DMS153 treated with DMSO at 0.1 percent for 48 hours (cell line): ENCODE measurements around the gene KRTAP9-8.
"Not testable (repeated sequence)": the region's sequence is repeated elsewhere in the genome, so short reads cannot be mapped to it uniquely, and the experiment has no call there.

Source experiments
- DNase-seq: peaks from one replicate; lab custom pipeline; 2025; ENCODE audit not compliant: unreplicated experiment; lab: John Stamatoyannopoulos, UW

Gene KRTAP9-8, protein sequence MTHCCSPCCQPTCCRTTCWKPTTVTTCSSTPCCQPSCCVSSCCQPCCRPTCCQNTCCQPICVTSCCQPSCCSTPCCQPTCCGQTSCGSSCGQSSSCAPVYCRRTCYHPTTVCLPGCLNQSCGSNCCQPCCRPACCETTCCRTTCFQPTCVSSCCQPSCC

GRCh38 chr17:41237949-41238437 lies at the start of gene KRTAP9-8:
TSS of gene KRTAP9-8 (plus strand) at chr17:41237999. CDS start at chr17:41238052, 53 bp downstream.
- DNase-seq: not testable (repeated sequence)

- not testable (repeated sequence) for DNase-seq
Observed at GRCh38 chr17:41189837-41190318, 47.9 kb upstream of the KRTAP9-8 start, which contains the start of gene KRTAP9-1. TSS of gene KRTAP9-1 (plus strand) at chr17:41189887. CDS start at chr17:41189887, 0 bp downstream.

DNA sequence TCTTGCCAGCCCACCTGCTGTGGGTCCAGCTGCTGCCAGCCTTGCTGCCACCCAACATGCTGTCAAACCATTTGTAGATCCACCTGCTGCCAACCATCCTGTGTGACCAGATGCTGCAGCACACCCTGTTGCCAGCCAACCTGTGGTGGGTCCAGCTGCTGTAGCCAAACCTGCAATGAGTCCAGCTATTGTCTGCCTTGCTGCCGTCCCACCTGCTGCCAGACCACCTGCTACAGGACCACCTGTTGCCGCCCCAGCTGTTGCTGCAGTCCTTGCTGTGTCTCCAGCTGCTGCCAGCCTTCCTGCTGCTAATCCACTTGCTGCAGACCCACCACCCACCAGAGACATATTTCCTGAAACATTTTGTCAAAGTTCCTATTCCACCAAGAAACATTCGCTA lies 47.5 kb upstream of the KRTAP9-8 start:
- no peak for DNase-seq

GRCh38 chr17:41196068-41196467 lies 41.7 kb upstream of the KRTAP9-8 start:
- no peak for DNase-seq

DNA sequence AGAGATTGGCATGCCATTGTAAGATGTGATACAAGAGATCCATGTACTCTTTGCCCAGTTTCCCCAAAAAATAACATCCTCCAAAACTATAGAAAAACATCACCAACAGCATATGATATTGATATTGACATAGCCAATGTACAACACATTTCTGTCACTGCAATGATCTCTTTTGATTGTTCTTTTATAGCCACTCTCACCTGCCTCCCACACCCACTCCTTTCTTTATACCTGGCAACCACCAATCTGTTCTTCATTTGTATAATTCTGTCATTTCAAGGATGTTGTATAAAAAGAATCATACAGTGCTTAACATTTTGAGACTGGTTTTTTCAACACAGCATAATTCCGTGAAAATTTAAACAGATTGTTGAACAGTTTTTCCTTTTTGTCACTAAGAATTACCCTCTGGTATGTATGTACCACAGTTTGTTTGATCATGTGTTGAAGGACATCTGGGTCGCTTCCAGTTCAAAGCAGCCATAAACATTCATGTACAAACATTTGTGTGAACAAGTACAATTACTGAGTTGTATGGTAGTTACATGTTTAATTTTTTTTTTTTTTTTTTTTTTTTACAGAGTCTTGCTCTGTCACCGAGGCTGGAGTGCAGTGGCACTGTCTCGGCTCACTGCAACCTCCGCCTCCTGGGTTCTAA lies 38.2 kb upstream of the KRTAP9-8 start:
- DNase-seq: peak; percentile 43

DNA sequence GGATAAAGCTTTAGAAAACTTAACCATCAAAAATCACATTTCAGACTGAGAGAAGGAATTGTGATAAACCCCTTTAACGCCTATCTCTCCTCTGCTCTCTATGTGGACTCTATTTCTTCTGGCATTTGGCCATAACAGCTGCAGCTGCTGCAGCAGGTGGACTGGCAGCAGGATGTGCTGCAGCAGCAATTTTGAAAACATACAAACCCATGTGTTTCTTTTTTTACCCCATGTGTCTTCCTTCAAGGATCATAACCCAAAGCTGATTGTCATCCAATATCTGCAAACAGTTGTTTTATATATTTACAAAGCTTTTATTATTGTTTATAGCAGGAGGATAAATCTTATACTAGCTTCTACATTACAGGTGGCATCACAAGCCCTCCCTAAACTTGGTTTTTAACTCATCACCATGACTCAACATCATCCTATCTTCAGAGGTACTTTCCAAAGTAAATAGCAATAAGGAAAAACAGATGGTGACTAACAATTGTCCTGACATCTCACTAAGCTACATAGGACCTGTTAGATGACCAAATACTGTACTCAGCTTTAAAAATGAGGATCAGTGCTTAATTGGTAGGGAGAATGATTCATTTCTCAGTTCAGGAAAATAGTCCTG lies 25.8 kb upstream of the KRTAP9-8 start:
- DNase-seq: peak; percentile 91

DNA sequence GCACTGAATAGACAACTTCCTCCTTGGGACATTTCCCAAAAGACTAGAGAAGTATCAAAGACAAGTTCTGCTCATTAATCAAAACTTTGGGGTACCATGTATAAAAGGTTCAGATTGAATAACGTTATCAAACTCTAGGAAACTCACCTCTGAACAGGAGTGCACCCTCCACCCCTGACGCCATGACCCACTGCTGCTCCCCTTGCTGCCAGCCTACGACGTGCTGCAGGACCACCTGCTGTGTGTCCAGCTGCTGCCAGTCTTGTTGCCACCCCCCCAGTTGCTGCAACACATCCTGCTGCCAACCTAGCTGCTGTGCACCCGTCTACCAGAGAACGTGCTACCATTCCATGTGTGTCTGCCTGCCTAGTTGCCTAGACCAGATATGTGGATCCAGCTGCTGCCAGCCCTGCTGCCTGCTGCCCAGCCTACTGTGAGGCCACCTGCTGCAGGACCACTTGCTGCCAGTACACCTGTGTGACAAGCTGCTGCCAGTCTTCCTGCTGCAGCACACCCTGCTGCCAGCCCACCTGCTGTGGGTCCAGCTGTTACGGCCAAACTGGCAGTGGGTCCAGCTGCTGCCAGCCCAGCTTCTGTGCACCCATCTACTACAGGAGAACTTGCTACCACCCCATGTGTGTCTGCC lies 25.2 kb upstream of the KRTAP9-8 start:
- DNase-seq: peak; percentile 38

GRCh38 chr17:41215681-41216080 lies 22.1 kb upstream of the KRTAP9-8 start:
- no peak for DNase-seq

DNA sequence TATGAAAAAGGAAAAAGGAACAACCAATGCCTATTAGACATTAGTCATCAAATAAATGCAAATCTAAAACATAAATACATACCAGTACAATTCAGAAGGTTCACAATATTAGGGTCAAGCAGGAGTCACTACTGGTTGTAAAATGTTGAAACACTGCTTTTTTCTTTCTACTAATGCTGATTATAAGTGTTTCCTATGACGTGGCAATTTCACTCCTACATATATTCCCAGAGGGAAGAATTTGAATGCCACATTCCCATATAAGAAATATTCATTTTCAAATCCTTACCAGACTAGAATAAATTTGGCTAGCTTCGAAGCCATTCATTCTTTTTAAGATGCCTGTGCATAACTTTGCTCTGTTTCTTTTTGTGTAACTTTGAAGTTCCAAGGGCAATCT lies 14.0 kb upstream of the KRTAP9-8 start:
- no peak for DNase-seq

GRCh38 chr17:41226051-41226450 lies 11.7 kb upstream of the KRTAP9-8 start:
- DNase-seq: no peak

GRCh38 chr17:41226598-41227095 lies 11.2 kb upstream of the KRTAP9-8 start, which contains the start of gene KRTAP9-2:
TSS of gene KRTAP9-2 (plus strand) at chr17:41226648. CDS start at chr17:41226655, 7 bp downstream.
- not testable (repeated sequence) for DNase-seq

GRCh38 chr17:41230094-41230493 lies 7.7 kb upstream of the KRTAP9-8 start:
- DNase-seq: no peak

- no peak for DNase-seq
Observed at GRCh38 chr17:41231731-41232130, 6.1 kb upstream of the KRTAP9-8 start.

DNA sequence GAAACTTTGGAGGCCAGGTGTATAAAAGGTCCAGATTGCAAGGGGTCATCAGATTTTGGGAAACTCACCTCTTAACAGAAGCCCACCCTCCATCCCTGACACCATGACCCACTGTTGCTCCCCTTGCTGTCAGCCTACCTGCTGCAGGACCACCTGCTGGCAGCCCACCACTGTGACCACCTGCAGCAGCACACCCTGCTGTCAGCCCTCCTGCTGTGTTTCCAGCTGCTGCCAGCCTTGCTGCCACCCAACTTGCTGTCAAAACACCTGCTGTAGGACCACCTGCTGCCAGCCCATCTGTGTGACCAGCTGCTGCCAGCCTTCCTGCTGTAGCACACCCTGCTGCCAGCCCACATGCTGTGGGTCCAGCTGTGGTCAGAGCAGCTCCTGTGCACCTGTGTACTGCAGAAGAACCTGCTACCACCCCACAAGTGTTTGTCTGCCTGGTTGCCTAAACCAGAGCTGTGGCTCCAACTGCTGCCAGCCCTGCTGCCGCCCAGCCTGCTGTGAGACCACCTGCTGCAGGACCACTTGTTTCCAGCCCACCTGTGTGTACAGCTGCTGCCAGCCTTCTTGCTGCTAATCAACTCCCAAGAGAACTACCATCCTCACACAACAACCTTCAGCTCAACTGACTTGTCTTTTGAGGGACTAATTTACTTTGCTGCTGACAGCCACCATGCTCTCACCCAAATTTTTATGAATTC lies 5.2 kb upstream of the KRTAP9-8 start, which contains the start of gene KRTAP9-3:
Gene KRTAP9-3 (plus strand): TSS at position 51 of the 707 bp plus-strand sequence. CDS start 53 bp downstream, at position 104.
- not testable (repeated sequence) for DNase-seq

- not testable (repeated sequence) for DNase-seq
Observed at GRCh38 chr17:41237116-41237515, 683 bp upstream of the KRTAP9-8 start.

GRCh38 chr17:41246995-41247787 lies 9.4 kb downstream of the KRTAP9-8 start:
- not testable (repeated sequence) for DNase-seq

DNA sequence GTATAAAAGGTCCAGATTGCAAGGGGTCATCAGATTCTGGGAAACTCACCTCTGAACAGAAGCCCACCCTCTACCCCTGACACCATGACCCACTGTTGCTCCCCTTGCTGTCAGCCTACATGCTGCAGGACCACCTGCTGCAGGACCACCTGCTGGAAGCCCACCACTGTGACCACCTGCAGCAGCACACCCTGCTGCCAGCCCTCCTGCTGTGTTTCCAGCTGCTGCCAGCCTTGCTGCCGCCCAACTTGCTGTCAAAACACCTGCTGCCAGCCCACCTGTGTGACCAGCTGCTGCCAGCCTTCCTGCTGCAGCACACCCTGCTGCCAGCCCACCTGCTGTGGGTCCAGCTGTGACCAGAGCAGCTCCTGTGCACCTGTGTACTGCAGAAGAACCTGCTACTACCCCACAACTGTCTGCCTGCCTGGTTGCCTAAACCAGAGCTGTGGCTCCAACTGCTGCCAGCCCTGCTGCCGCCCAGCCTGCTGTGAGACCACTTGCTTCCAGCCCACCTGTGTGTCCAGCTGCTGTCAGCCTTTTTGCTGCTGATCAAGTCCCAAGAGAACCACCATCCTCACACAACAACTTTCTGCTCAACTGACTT lies 11.9 kb downstream of the KRTAP9-8 start, which contains the start of gene KRTAP9-4:
Gene KRTAP9-4 (plus strand): TSS at position 51 of the 604 bp plus-strand sequence. CDS start 34 bp downstream, at position 85.
- not testable (repeated sequence) for DNase-seq

GRCh38 chr17:41251261-41251660 lies 13.5 kb downstream of the KRTAP9-8 start:
- no peak for DNase-seq

- DNase-seq: no peak
Observed at GRCh38 chr17:41254861-41255260, 17.1 kb downstream of the KRTAP9-8 start.
